ENCODE measurements around the gene QSOX2. TPM values are rescaled to one million over a fixed set of nuclear protein-coding genes. Genes with fewer than 3 reads are reported as not detected.

The QSOX2 gene
- total RNA-seq, 6 experiments from 2014 or later: 2.9 to 8.7 (median 6.4) TPM

GRCh38 chr9:136182850-136183422, 62.7 kb downstream of the QSOX2 start:
- DNase-seq (no peak), ATAC-seq (no peak)
- intact Hi-C loops (cut with DNase I): no loop called here
- Histone ChIP-seq H3K27ac (no peak overlapping the region), H3K36me3 (no peaks in the 10 kb centered on the region), H3K4me3 (no peak overlapping the region), H3K4me1 (no peaks in the 10 kb centered on the region), H3K9me3 (no peaks in the 10 kb centered on the region), H3K27me3 (no peaks in the 10 kb centered on the region)
- TF ChIP-seq CTCF (IDR thresholded peaks at IDR 0.05): no peak
- no peak for TF ChIP-seq POLR2A (IDR thresholded peaks at IDR 0.05)
- WGBS (ENCODE audit: insufficient coverage, low coverage, low lambda C conversion rate, missing lambda C conversion rate): 68% methylated on average over 5 of the region's 18 CpGs

GRCh38 chr9:136182420-136182787, 63.2 kb downstream of the QSOX2 start:
- no peaks in the 10 kb centered on the region for H3K27me3 ChIP-seq
- WGBS (ENCODE audit: insufficient coverage, low coverage, low lambda C conversion rate, missing lambda C conversion rate): 76% methylated on average over 13 of the region's 14 CpGs
- no peaks in the 10 kb centered on the region for H3K36me3 ChIP-seq
- H3K4me1 ChIP-seq: no peaks in the 10 kb centered on the region
- no peaks in the 10 kb centered on the region for H3K9me3 ChIP-seq
- ATAC-seq: no peak
- no peak overlapping the region for H3K4me3 ChIP-seq
- DNase-seq: no peak
- intact Hi-C loops (cut with DNase I): no loop called here
- no peak for TF ChIP-seq POLR2A (IDR thresholded peaks at IDR 0.05)
- no peak for TF ChIP-seq CTCF (IDR thresholded peaks at IDR 0.05)
- no peak overlapping the region for H3K27ac ChIP-seq

- no peaks in the 10 kb centered on the region for H3K27me3 ChIP-seq
- TF ChIP-seq CTCF (IDR thresholded peaks at IDR 0.05): no peak
- TF ChIP-seq POLR2A (IDR thresholded peaks at IDR 0.05): no peak
- intact Hi-C loops (cut with DNase I): no loop called here
Measured at GRCh38 chr9:136181784-136182419, 63.7 kb downstream of the QSOX2 start.

GRCh38 chr9:136180586-136180985, 65.0 kb downstream of the QSOX2 start:
- H3K36me3 ChIP-seq: no peaks in the 10 kb centered on the region
- intact Hi-C loops (cut with DNase I): no loop called here
- DNase-seq (no peak), ATAC-seq (no peak)
- H3K4me1 ChIP-seq: no peaks in the 10 kb centered on the region
- WGBS (ENCODE audit: insufficient coverage, low coverage, low lambda C conversion rate, missing lambda C conversion rate): 19% methylated on average over 2 of the region's 11 CpGs
- H3K4me3 ChIP-seq: no peak overlapping the region
- no peak overlapping the region for H3K27ac ChIP-seq
- TF ChIP-seq CTCF (IDR thresholded peaks at IDR 0.05) (no peak), POLR2A (IDR thresholded peaks at IDR 0.05) (no peak)
- H3K27me3 ChIP-seq: no peaks in the 10 kb centered on the region
- no peaks in the 10 kb centered on the region for H3K9me3 ChIP-seq

More at GRCh38 chr9:136181784-136182419, 63.7 kb downstream of the QSOX2 start:
- DNase-seq (no peak), ATAC-seq (no peak)
- H3K27ac ChIP-seq: no peak overlapping the region
- no peak overlapping the region for H3K4me3 ChIP-seq
- H3K9me3 ChIP-seq: no peaks in the 10 kb centered on the region
- H3K36me3 ChIP-seq: no peaks in the 10 kb centered on the region
- H3K4me1 ChIP-seq: no peaks in the 10 kb centered on the region
- WGBS (ENCODE audit: insufficient coverage, low coverage, low lambda C conversion rate, missing lambda C conversion rate): 52% methylated on average over 2 of the region's 8 CpGs

Measured in right lobe of liver (tissue), 6 donors.